Activated T-cell treated with anti-CD3 and anti-CD28 coated beads, Interleukin-2, amount 50 U/mL, for 24 hours (primary cell): ENCODE results near the gene RNF180.
"Not testable (repeated sequence)": the region's sequence is repeated elsewhere in the genome, so short reads cannot be mapped to it uniquely, and the experiment has no call there.

ENCODE experiments used
- DNase-seq: peaks from one replicate; pipeline ENCODE4 v3.0.0-alpha.2; 2020
- H3K27ac Mint-ChIP-seq: 2 replicates; pipeline ENCODE4 v1.8.0; 2020; ENCODE audit warnings: mild to moderate bottlenecking, mixed read lengths
- H3K27me3 Mint-ChIP-seq: 2 replicates; pipeline ENCODE4 v1.8.0; 2020; ENCODE audit warnings: mixed read lengths
- H3K36me3 Mint-ChIP-seq: 2 replicates; pipeline ENCODE4 v1.8.0; 2020; ENCODE audit warnings: low read depth, mixed read lengths
- H3K4me1 Mint-ChIP-seq: 2 replicates; pipeline ENCODE4 v1.8.0; 2020; ENCODE audit warnings: low read depth, mixed read lengths
- H3K4me3 Mint-ChIP-seq: 2 replicates; pipeline ENCODE4 v1.8.0; 2020; ENCODE audit warnings: mild to moderate bottlenecking, moderate library complexity, mixed read lengths
- H3K9me3 Mint-ChIP-seq: 2 replicates; pipeline ENCODE4 v1.8.0; 2020; ENCODE audit warnings: mixed read lengths

The RNF180 gene

GRCh38 chr5:64201996-64202395, 36.4 kb downstream of the RNF180 start:
- DNase-seq = no peak
- H3K27ac Mint-ChIP-seq = no peak overlapping the region
- no peaks in the 10 kb centered on the region for H3K4me1 Mint-ChIP-seq
- no peaks in the 10 kb centered on the region for H3K9me3 Mint-ChIP-seq
- H3K4me3 Mint-ChIP-seq = no peak overlapping the region
- no peaks in the 10 kb centered on the region for H3K36me3 Mint-ChIP-seq
- no peaks in the 10 kb centered on the region for H3K27me3 Mint-ChIP-seq

- Mint-ChIP-seq H3K27me3 (no peaks in the 10 kb centered on the region), H3K4me3 (no peak overlapping the region), H3K27ac (no peak overlapping the region), H3K9me3 (no peaks in the 10 kb centered on the region), H3K4me1 (no peaks in the 10 kb centered on the region), H3K36me3 (no peaks in the 10 kb centered on the region)
- DNase-seq = no peak
Observed at GRCh38 chr5:64206653-64207052, 41.0 kb downstream of the RNF180 start.

- H3K27me3 Mint-ChIP-seq = no peaks in the 10 kb centered on the region
- no peak for DNase-seq
- H3K9me3 Mint-ChIP-seq = no peaks in the 10 kb centered on the region
- H3K36me3 Mint-ChIP-seq = no peaks in the 10 kb centered on the region
- no peaks in the 10 kb centered on the region for H3K4me1 Mint-ChIP-seq
- H3K27ac Mint-ChIP-seq = no peak overlapping the region
- no peak overlapping the region for H3K4me3 Mint-ChIP-seq
Observed at GRCh38 chr5:64207978-64208377, 42.3 kb downstream of the RNF180 start.

GRCh38 chr5:64209353-64209752, 43.7 kb downstream of the RNF180 start:
- no peak for DNase-seq
- Mint-ChIP-seq H3K27ac (no peak overlapping the region), H3K4me1 (no peaks in the 10 kb centered on the region), H3K36me3 (no peaks in the 10 kb centered on the region), H3K4me3 (no peak overlapping the region), H3K9me3 (no peaks in the 10 kb centered on the region), H3K27me3 (no peaks in the 10 kb centered on the region)

- Mint-ChIP-seq H3K27me3 (no peaks in the 10 kb centered on the region), H3K4me3 (no peak overlapping the region), H3K36me3 (no peaks in the 10 kb centered on the region), H3K4me1 (no peaks in the 10 kb centered on the region), H3K27ac (no peak overlapping the region), H3K9me3 (no peaks in the 10 kb centered on the region)
- DNase-seq = no peak
Observed at GRCh38 chr5:64210866-64211265, 45.2 kb downstream of the RNF180 start.

GRCh38 chr5:64213011-64213410, 47.4 kb downstream of the RNF180 start:
- H3K4me3 Mint-ChIP-seq = no peak overlapping the region
- no peaks in the 10 kb centered on the region for H3K4me1 Mint-ChIP-seq
- no peaks in the 10 kb centered on the region for H3K27me3 Mint-ChIP-seq
- no peak for DNase-seq
- no peaks in the 10 kb centered on the region for H3K36me3 Mint-ChIP-seq
- no peaks in the 10 kb centered on the region for H3K9me3 Mint-ChIP-seq
- no peak overlapping the region for H3K27ac Mint-ChIP-seq

- no peak for DNase-seq
- Mint-ChIP-seq H3K4me3 (no peak overlapping the region), H3K27ac (no peak overlapping the region), H3K36me3 (no peaks in the 10 kb centered on the region), H3K4me1 (no peaks in the 10 kb centered on the region), H3K27me3 (no peaks in the 10 kb centered on the region), H3K9me3 (no peaks in the 10 kb centered on the region)
Observed at GRCh38 chr5:64213531-64213930, 47.9 kb downstream of the RNF180 start.

GRCh38 chr5:64214132-64214531, 48.5 kb downstream of the RNF180 start:
- Mint-ChIP-seq H3K27ac (no peak overlapping the region), H3K9me3 (no peaks in the 10 kb centered on the region), H3K4me1 (no peaks in the 10 kb centered on the region), H3K27me3 (no peaks in the 10 kb centered on the region), H3K4me3 (no peak overlapping the region), H3K36me3 (no peaks in the 10 kb centered on the region)
- no peak for DNase-seq

- Mint-ChIP-seq H3K4me3 (no peak overlapping the region), H3K36me3 (no peaks in the 10 kb centered on the region), H3K4me1 (no peaks in the 10 kb centered on the region), H3K27ac (no peak overlapping the region), H3K9me3 (no peaks in the 10 kb centered on the region), H3K27me3 (no peaks in the 10 kb centered on the region)
- no peak for DNase-seq
Observed at GRCh38 chr5:64221911-64222310, 56.3 kb downstream of the RNF180 start.

- H3K4me1 Mint-ChIP-seq, H3K27me3 Mint-ChIP-seq, H3K27ac Mint-ChIP-seq, H3K4me3 Mint-ChIP-seq, H3K9me3 Mint-ChIP-seq, H3K36me3 Mint-ChIP-seq, DNase-seq: not testable (repeated sequence)
Observed at GRCh38 chr5:64225286-64225981, 59.8 kb downstream of the RNF180 start.

GRCh38 chr5:64227131-64227537, 61.5 kb downstream of the RNF180 start:
- H3K27ac Mint-ChIP-seq, DNase-seq, H3K27me3 Mint-ChIP-seq, H3K9me3 Mint-ChIP-seq, H3K36me3 Mint-ChIP-seq, H3K4me1 Mint-ChIP-seq, H3K4me3 Mint-ChIP-seq: not testable (repeated sequence)

GRCh38 chr5:64229163-64229774, 63.6 kb downstream of the RNF180 start:
- Mint-ChIP-seq H3K27ac (no peak overlapping the region), H3K9me3 (no peaks in the 10 kb centered on the region), H3K4me3 (no peak overlapping the region), H3K4me1 (no peaks in the 10 kb centered on the region), H3K27me3 (no peaks in the 10 kb centered on the region), H3K36me3 (no peaks in the 10 kb centered on the region)
- no peak for DNase-seq

GRCh38 chr5:64260756-64261155, 95.1 kb downstream of the RNF180 start:
- Mint-ChIP-seq H3K36me3 (no peaks in the 10 kb centered on the region), H3K4me3 (no peak overlapping the region), H3K27ac (no peak overlapping the region), H3K4me1 (no peaks in the 10 kb centered on the region), H3K27me3 (no peaks in the 10 kb centered on the region), H3K9me3 (no peaks in the 10 kb centered on the region)
- no peak for DNase-seq

GRCh38 chr5:64269164-64269563, 103.5 kb downstream of the RNF180 start:
- H3K27ac Mint-ChIP-seq = no peak overlapping the region
- H3K27me3 Mint-ChIP-seq = no peaks in the 10 kb centered on the region
- H3K4me1 Mint-ChIP-seq = no peaks in the 10 kb centered on the region
- H3K9me3 Mint-ChIP-seq = no peaks in the 10 kb centered on the region
- H3K4me3 Mint-ChIP-seq = no peak overlapping the region
- DNase-seq = no peak
- no peaks in the 10 kb centered on the region for H3K36me3 Mint-ChIP-seq

GRCh38 chr5:64273276-64273675, 107.6 kb downstream of the RNF180 start:
- no peaks in the 10 kb centered on the region for H3K27me3 Mint-ChIP-seq
- H3K27ac Mint-ChIP-seq = no peak overlapping the region
- peaks cover under 1% of the 10 kb centered on the region for H3K9me3 Mint-ChIP-seq
- no peak overlapping the region for H3K4me3 Mint-ChIP-seq
- no peak for DNase-seq
- H3K36me3 Mint-ChIP-seq = no peaks in the 10 kb centered on the region
- no peaks in the 10 kb centered on the region for H3K4me1 Mint-ChIP-seq
